ENCODE measurements around the gene CNEP1R1.

DNA sequence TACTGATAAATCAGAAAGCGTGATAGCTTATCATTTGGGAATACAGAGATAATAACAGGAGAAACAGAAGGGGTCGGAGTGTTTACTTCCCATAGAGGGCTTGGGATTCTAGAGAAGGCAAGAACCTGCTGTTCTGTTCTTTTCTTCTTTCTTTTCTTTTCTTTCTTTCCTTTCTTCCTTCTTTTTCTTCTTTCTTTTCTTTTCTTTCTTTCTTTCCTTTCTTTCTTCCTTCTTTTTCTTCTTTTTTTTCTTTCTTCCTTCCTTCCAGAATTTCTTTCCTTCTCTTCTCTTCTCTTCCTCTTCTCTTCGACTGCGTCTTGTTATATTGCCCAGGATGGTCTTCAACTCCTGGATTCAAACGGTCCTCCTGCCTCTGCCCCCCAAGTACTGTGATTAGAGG, 18.3 kb downstream of the CNEP1R1 start:
- TF ChIP-seq EZH2phosphoT487 (IDR thresholded peaks at IDR 0.05; ENCODE audit: insufficient read depth, low read depth) (no peak), EZH2 (IDR thresholded peaks at IDR 0.05; ENCODE audit: insufficient read depth, poor library complexity, severe bottlenecking) (no peak)

Data from GM23248 (cell line).